Measurements from ENCODE around the gene MYL6. TPM values are rescaled to one million over a fixed set of nuclear protein-coding genes. Genes with fewer than 3 reads are reported as not detected.
"Not testable (repeated sequence)": the region's sequence is repeated elsewhere in the genome, so short reads cannot be mapped to it uniquely, and the experiment has no call there.

The MYL6 gene
- total RNA-seq, 1 experiment from 2014 or later = 716 TPM

DNA sequence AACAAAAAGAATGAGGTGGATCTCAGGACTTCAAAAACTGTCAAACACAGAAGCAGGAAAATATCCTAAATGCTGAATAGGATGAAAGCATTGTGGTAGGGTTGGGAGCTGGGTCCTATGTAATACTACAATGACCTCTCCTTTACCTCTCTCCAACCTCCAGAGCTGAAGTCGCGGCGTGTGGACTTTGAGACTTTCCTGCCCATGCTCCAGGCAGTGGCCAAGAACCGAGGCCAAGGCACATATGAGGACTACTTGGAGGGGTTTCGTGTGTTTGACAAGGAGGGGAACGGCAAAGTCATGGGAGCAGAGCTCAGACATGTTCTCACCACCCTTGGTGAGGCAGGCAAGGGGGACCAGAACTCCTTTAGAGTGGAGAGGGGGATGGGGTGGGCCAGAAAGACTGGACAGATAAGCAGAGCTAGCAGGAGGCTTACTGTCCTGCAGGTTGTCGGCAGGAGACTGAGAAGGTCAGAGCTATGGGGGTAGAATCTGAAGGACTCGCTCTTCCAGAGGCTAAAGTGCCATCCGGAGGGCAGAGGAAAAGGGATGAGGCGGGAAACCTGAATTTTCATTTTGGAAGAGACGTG lies 2.8 kb upstream of the MYL6 start:
- H3K27me3 Mint-ChIP-seq (ENCODE audit: insufficient read depth, unreplicated experiment) = no peaks in the 10 kb centered on the region
- intact Hi-C loops (cut with micrococcal nuclease) = no loop called here
- no peak for TF ChIP-seq CTCF (IDR thresholded peaks at IDR 0.05; ENCODE audit: unreplicated experiment)
- H3K36me3 Mint-ChIP-seq (ENCODE audit: insufficient read depth, unreplicated experiment) = peaks cover 36% of the 10 kb centered on the region
- peaks cover 31% of the 10 kb centered on the region for H3K4me1 Mint-ChIP-seq (ENCODE audit: insufficient read depth, unreplicated experiment)
- H3K27ac Mint-ChIP-seq (ENCODE audit: low read depth, unreplicated experiment) = no peak overlapping the region
- no peaks in the 10 kb centered on the region for H3K9me3 Mint-ChIP-seq (ENCODE audit: unreplicated experiment)
- POLR2A ChIA-PET = interaction anchor here (0.9 to 3.5 kb wide), 8 partner anchors 9 to 182 kb away, joined by 3 to 16 read pairs (median 5); partner anchors contain the start of genes ESYT1, RAB5B, SMARCC2 and ZC3H10
- no peak for DNase-seq (ENCODE audit: unreplicated experiment)
- CTCF ChIA-PET = interaction anchor here (0.6 to 2.4 kb wide), 7 partner anchors 14 to 107 kb away, joined by 3 to 19 read pairs (median 3); partner anchors contain the start of gene ZC3H10
- no TSS peak for BruUV-seq (replicated peaks)
- H3K4me3 Mint-ChIP-seq (ENCODE audit: unreplicated experiment) = no peak overlapping the region

GRCh38 chr12:56156464-56157200 lies 1.5 kb upstream of the MYL6 start:
- Mint-ChIP-seq H3K27ac (ENCODE audit: low read depth, unreplicated experiment) (peak overlapping the region; percentile 100), H3K4me3 (ENCODE audit: unreplicated experiment) (peak overlapping the region; percentile 97), H3K4me1 (ENCODE audit: insufficient read depth, unreplicated experiment) (peaks cover 39% of the 10 kb centered on the region), H3K36me3 (ENCODE audit: insufficient read depth, unreplicated experiment) (peaks cover 49% of the 10 kb centered on the region)
- POLR2A ChIA-PET = interaction anchor here (0.6 to 3.5 kb wide), 6 partner anchors 8 to 189 kb away, joined by 3 to 15 read pairs (median 4); partner anchors contain the start of genes ESYT1 and ZC3H10
- CTCF ChIA-PET = interaction anchor here (1.8 to 2.4 kb wide), 2 partner anchors 33 to 37 kb away, joined by 4 to 19 read pairs; partner anchors contain the start of gene ZC3H10
- H3K9me3 Mint-ChIP-seq (ENCODE audit: unreplicated experiment); BruUV-seq (replicated peaks); DNase-seq (ENCODE audit: unreplicated experiment); H3K27me3 Mint-ChIP-seq (ENCODE audit: insufficient read depth, unreplicated experiment): not testable (repeated sequence)
- intact Hi-C loops (cut with micrococcal nuclease) = loop anchor here (1.0 kb wide), 1 partner anchor 30 kb away; no protein-coding TSS in a partner anchor

DNA sequence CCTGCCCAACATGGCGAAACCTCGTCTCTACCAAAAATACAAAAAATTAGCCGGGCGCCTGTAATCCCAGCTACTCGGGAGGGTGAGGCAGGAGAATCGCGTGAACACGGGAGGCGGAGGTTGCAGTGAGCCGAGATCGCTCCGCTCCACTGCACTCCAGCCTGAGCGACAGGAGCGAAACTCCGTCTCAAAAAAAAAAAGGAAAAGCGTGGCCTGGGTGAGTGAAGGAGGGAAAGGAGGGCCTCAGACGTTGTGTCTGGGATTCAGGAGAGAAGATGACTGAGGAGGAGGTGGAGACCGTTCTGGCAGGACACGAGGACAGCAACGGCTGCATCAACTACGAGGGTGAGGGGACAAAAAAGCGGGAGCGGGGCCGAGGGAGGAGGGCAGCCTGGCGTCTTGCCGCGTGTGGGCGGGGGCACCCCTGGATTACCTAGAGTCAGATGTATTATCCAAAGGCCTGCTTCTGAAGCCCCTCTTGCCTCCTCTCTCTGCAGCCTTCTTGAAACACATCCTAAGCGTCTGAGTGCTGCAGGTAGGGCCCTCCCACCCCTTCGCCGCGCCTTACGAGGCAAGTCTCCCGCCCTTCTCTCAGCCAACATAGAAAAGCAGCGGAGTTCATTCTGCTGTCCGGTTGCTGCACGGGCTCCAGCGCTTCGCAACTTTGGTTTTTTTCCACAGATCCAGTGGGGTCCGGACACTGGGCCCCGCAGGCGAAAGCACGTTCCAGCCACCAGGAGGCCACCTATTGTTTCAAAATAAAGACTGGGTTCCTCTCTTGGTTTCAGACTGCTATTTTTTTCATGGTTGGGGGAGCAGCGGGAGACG lies 744 bp upstream of the MYL6 start:
- Mint-ChIP-seq H3K27ac (ENCODE audit: low read depth, unreplicated experiment) (peak overlapping the region; percentile 100), H3K4me3 (ENCODE audit: unreplicated experiment) (peak overlapping the region; percentile 97), H3K36me3 (ENCODE audit: insufficient read depth, unreplicated experiment) (peaks cover 57% of the 10 kb centered on the region), H3K4me1 (ENCODE audit: insufficient read depth, unreplicated experiment) (peaks cover 38% of the 10 kb centered on the region), H3K27me3 (ENCODE audit: insufficient read depth, unreplicated experiment) (no peaks in the 10 kb centered on the region), H3K9me3 (ENCODE audit: unreplicated experiment) (no peaks in the 10 kb centered on the region)
- intact Hi-C loops (cut with micrococcal nuclease) = loop anchor here (1.0 kb wide), 1 partner anchor 31 kb away; no protein-coding TSS in a partner anchor
- DNase-seq (ENCODE audit: unreplicated experiment) = peak; percentile 80
- ChIA-PET POLR2A (interaction anchor here (0.6 to 7.6 kb wide), 16 partner anchors 8 to 419 kb away, joined by 3 to 146 read pairs (median 8); partner anchors contain the start of genes ESYT1, RNF41, RPL41 and SMARCC2), CTCF (interaction anchor here (0.6 to 2.6 kb wide), 3 partner anchors 38 to 47 kb away, joined by 4 to 30 read pairs (median 19); partner anchors contain the start of gene ZC3H10)
- no TSS peak for BruUV-seq (replicated peaks)
- peak; percentile 56 for TF ChIP-seq CTCF (IDR thresholded peaks at IDR 0.05; ENCODE audit: unreplicated experiment)

DNA sequence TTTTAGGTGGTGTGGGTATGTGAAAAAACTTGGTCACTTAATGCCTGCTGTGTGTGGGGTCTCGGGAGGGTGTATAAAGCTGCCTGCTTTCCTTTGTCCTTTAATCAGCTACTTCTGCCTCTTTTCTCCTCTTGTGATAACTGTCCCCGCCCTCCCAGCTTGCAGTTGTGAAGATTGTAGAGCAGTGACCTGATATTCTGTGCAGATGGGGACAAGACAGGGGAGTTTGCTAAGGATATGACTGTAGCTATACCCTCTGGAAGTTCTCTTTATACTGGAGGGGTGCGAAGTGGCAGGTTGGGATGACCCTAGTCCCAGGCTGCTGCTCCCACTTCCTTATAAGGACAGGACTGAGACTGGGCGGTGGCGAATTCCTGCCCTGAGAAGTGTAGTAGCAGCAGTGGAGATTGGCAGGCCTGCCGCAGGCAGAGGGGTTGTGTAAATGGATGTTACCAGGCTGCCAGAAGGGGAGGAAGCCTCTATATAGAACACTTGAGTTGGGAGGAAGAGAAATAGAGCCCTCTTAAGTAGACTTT lies 835 bp downstream of the MYL6 start:
- peak; percentile 84 for DNase-seq (ENCODE audit: unreplicated experiment)
- CTCF ChIA-PET = interaction anchor here (0.5 to 6.1 kb wide), 8 partner anchors 11 to 1549 kb away, joined by 3 to 36 read pairs (median 6); partner anchors contain the start of genes SMARCC2 and ZC3H10
- Mint-ChIP-seq H3K4me1 (ENCODE audit: insufficient read depth, unreplicated experiment) (peaks cover 28% of the 10 kb centered on the region), H3K4me3 (ENCODE audit: unreplicated experiment) (peak overlapping the region; percentile 97), H3K27me3 (ENCODE audit: insufficient read depth, unreplicated experiment) (no peaks in the 10 kb centered on the region), H3K27ac (ENCODE audit: low read depth, unreplicated experiment) (peak overlapping the region; percentile 100), H3K36me3 (ENCODE audit: insufficient read depth, unreplicated experiment) (peaks cover 73% of the 10 kb centered on the region), H3K9me3 (ENCODE audit: unreplicated experiment) (no peaks in the 10 kb centered on the region)
- intact Hi-C loops (cut with micrococcal nuclease) = no loop called here
- TF ChIP-seq CTCF (IDR thresholded peaks at IDR 0.05; ENCODE audit: unreplicated experiment) = no peak
- TSS peak; percentile 68 for BruUV-seq (replicated peaks)
- POLR2A ChIA-PET = interaction anchor here (0.6 to 7.6 kb wide), 24 partner anchors 9 to 477 kb away, joined by 3 to 146 read pairs (median 6); partner anchors contain the start of genes CNPY2, COQ10A, ESYT1 and PA2G4

Measured in MCF 10A (cell line).